ENCODE measurements around the gene AKAP8L.

AKAP8L gene

GRCh38 chr19:15452111-15453047, 33.6 kb upstream of the AKAP8L start:
- no peak for TF ChIP-seq CTCF (IDR thresholded peaks at IDR 0.05)

- no peak for TF ChIP-seq CTCF (IDR thresholded peaks at IDR 0.05)
Measured at GRCh38 chr19:15450528-15450890, 31.7 kb upstream of the AKAP8L start.

GRCh38 chr19:15449620-15450527, 31.1 kb upstream of the AKAP8L start, which contains the start of gene WIZ:
TSS of gene WIZ (minus strand) at chr19:15449956. CDS start at chr19:15448307, 1,649 bp downstream.
- no peak for TF ChIP-seq CTCF (IDR thresholded peaks at IDR 0.05)

- TF ChIP-seq CTCF (IDR thresholded peaks at IDR 0.05): no peak
Measured at GRCh38 chr19:15448778-15449619, 30.2 kb upstream of the AKAP8L start.

GRCh38 chr19:15448044-15448777, 29.4 kb upstream of the AKAP8L start:
- TF ChIP-seq CTCF (IDR thresholded peaks at IDR 0.05): no peak

- no peak for TF ChIP-seq CTCF (IDR thresholded peaks at IDR 0.05)
Measured at GRCh38 chr19:15447057-15447456, 28.3 kb upstream of the AKAP8L start.

Measured in LNCAP (cell line).